Endothelial cell of umbilical vein (primary cell): ENCODE results near the gene IQGAP2. TPM values are rescaled to one million over a fixed set of nuclear protein-coding genes. Genes with fewer than 3 reads are reported as not detected.

Source experiments
- BruUV-seq: library from RNA; stranded (reverse); fragments of 400-500 nt; replicated peaks from 2 replicates; lab custom pipeline; 2021; lab: Mats Ljungman, UMichigan
- CTCF ChIA-PET: fragments of 300-600, 350-600 bp; sonication (Branson Sonifier 250); formaldehyde crosslinking; loops from one replicate; lab custom pipeline; 2021; ENCODE audit warnings: antibody characterized with exemption, inconsistent platforms; lab: Charles Lee
- POLR2A ChIA-PET: fragments of 300-600, 350-600 bp; sonication (Branson Sonifier 250); formaldehyde crosslinking; loops from one replicate; lab custom pipeline; 2021; ENCODE audit warnings: antibody characterized with exemption, inconsistent platforms; lab: Charles Lee
- DNase-seq: peaks from one replicate; pipeline ENCODE4 v3.0.0-alpha.2; 2011; ENCODE audit warnings: low read depth, low spot score
- FAIRE-seq: peaks from 2 replicates; lab custom pipeline; 2011; peaks lifted over from hg19 to GRCh38; lab: Jason Lieb, UNC
- H2AFZ ChIP-seq: 2 replicates; pipeline ENCODE4 v1.6.0; 2012; ENCODE audit warnings: low read depth, low read length, control low read depth, inconsistent platforms
- H3K27ac ChIP-seq: 2 replicates; pipeline ENCODE4 v1.5.1; 2011; ENCODE audit warnings: low read depth, mild to moderate bottlenecking, control low read depth, low read length, moderate library complexity; ENCODE audit not compliant: insufficient read depth
- H3K27me3 ChIP-seq, 2 experiments: 2 replicates each; pipeline versions ENCODE4 v1.6.0 to v1.6.1; 2011; ENCODE audit warnings: low read length in 2 of 2, mixed read lengths in 1 of 2; ENCODE audit not compliant: control insufficient read depth in 2 of 2, insufficient read depth in 2 of 2
- H3K36me3 ChIP-seq, 2 experiments: 2 replicates in 1 of 2; 3 replicates in 1 of 2; pipeline ENCODE4 v1.5.1; 2011; ENCODE audit warnings: low read length in 2 of 2, mild to moderate bottlenecking in 1 of 2, moderate library complexity in 1 of 2; ENCODE audit not compliant: control insufficient read depth in 2 of 2, insufficient read depth in 2 of 2; ENCODE audit errors: extremely low read depth in 1 of 2
- H3K4me1 ChIP-seq: 3 replicates; pipeline ENCODE4 v1.5.1; 2011; ENCODE audit warnings: mild to moderate bottlenecking, low read length; ENCODE audit not compliant: control insufficient read depth, insufficient read depth; ENCODE audit errors: extremely low read depth
- H3K4me2 ChIP-seq: 2 replicates; pipeline ENCODE4 v1.6.1; 2011; ENCODE audit warnings: low read length, control low read depth, mixed read lengths; ENCODE audit not compliant: insufficient read depth
- H3K4me3 ChIP-seq, 3 experiments: fragments of 200-600 bp in 1 of 3; sonication (generic), shearing (Covaris generic) in 1 of 3; replicated peaks in 1 of 3; 2 replicates each; pipeline ENCODE4 v1.5.1; 2011 to 2016; ENCODE audit warnings: control low read depth in 3 of 3, low read length in 3 of 3, mild to moderate bottlenecking in 2 of 3, inconsistent platforms in 1 of 3, low read depth in 1 of 3, moderate library complexity in 1 of 3; ENCODE audit not compliant: insufficient read depth in 1 of 3
- H3K79me2 ChIP-seq: 2 replicates; pipeline ENCODE4 v1.6.0; 2012; ENCODE audit warnings: low read length, inconsistent platforms; ENCODE audit not compliant: control insufficient read depth, insufficient read depth
- H3K9ac ChIP-seq: replicated peaks from 2 replicates; pipeline ENCODE3; 2011; ENCODE audit warnings: low read length, control low read depth; ENCODE audit not compliant: insufficient read depth; ENCODE audit errors: extremely low read depth
- H3K9me1 ChIP-seq: replicated peaks from 3 replicates; pipeline ENCODE4 v1.6.0; 2011; ENCODE audit warnings: mild to moderate bottlenecking, low read length; ENCODE audit not compliant: control insufficient read depth, insufficient read depth; ENCODE audit errors: extremely low read depth
- H3K9me3 ChIP-seq: replicated peaks from 2 replicates; pipeline ENCODE4 v1.5.1; 2012; ENCODE audit warnings: low read length, inconsistent platforms; ENCODE audit not compliant: control insufficient read depth, insufficient read depth
- H4K20me1 ChIP-seq: replicated peaks from 2 replicates; pipeline ENCODE3; 2011; ENCODE audit warnings: mild to moderate bottlenecking, low read length; ENCODE audit not compliant: control insufficient read depth, insufficient read depth; ENCODE audit errors: extremely low read depth
- CTCF ChIP-seq, 2 donors: IDR thresholded peaks; 1 replicate in 1 of 2; 2 replicates in 1 of 2; pipeline ENCODE4 v1.5.1; 2011; ENCODE audit warnings: low read length in 2 of 2, mild to moderate bottlenecking in 2 of 2, moderate library complexity in 2 of 2, control low read depth in 1 of 2, inconsistent platforms in 1 of 2, low read depth in 1 of 2; ENCODE audit not compliant: insufficient read depth in 1 of 2; ENCODE audit errors: extremely low read depth in 1 of 2
- FOS ChIP-seq: IDR thresholded peaks from 2 replicates; pipeline ENCODE4 v1.6.1; 2011; ENCODE audit warnings: mild to moderate bottlenecking, low read length, moderate library complexity, borderline replicate concordance; ENCODE audit not compliant: insufficient read depth
- GATA2 ChIP-seq: IDR thresholded peaks from 2 replicates; pipeline ENCODE4 v1.7.0; 2011; ENCODE audit warnings: low read depth, mild to moderate bottlenecking, moderate library complexity, mixed read lengths, low read length; ENCODE audit not compliant: insufficient read length, insufficient read depth
- JUN ChIP-seq: IDR thresholded peaks from 2 replicates; pipeline ENCODE4 v1.6.1; 2011; ENCODE audit warnings: borderline replicate concordance, low read depth; ENCODE audit not compliant: insufficient read length, insufficient read depth
- MAX ChIP-seq: IDR thresholded peaks from 2 replicates; pipeline ENCODE4 v1.6.1; 2011; ENCODE audit not compliant: insufficient read depth, insufficient read length
- MYC ChIP-seq: IDR thresholded peaks from one replicate; pipeline ENCODE4 v1.6.1; 2011; ENCODE audit warnings: mild to moderate bottlenecking, low read depth, low read length
- POLR2A ChIP-seq: IDR thresholded peaks from 2 replicates; pipeline ENCODE4 v1.6.1; 2012; ENCODE audit warnings: low read depth, mild to moderate bottlenecking, control low read depth, low read length
- POLR2AphosphoS5 ChIP-seq: IDR thresholded peaks from 2 replicates; pipeline ENCODE4 v1.6.1; 2012; ENCODE audit warnings: low read depth, mild to moderate bottlenecking, control low read depth, low read length, moderate library complexity; ENCODE audit not compliant: insufficient read depth
- dilution Hi-C: fragments of 300-500 bp; cut with MboI; formaldehyde crosslinking; loops from one replicate; pipeline ENCODE4 v1.15.0; 2019; ENCODE audit warnings: low sequenced_read_pairs; ENCODE audit not compliant: extremely low pct_ligation_motif_present
- intact Hi-C: fragments of 100-400 bp; cut with micrococcal nuclease; formaldehyde crosslinking; loops from one replicate; pipeline ENCODE4 v1.10.0; 2022
- polyA plus RNA-seq, 4 experiments: library from polyadenylated mRNA; depleted of rRNA in 3 of 4; stranded (reverse) in 3 of 4; unstranded in 1 of 4; fragments of >200 nt; gene quantifications; 2 replicates each; pipeline versions ENCODE4 v1.2.1 to v1.2.3, GENCODE V29; 2011 to 2012; ENCODE audit warnings: missing spikeins in 1 of 4
- total RNA-seq: library from RNA; stranded (reverse); gene quantifications from 2 replicates; pipeline ENCODE4 v1.2.3, GENCODE V29; 2021

Gene IQGAP2
- total and polyA plus RNA-seq, 2 donors (not counting 3 experiments of a cell fraction or from before 2014, with no cell fraction given) = 4.5 to 4.7 TPM

GRCh38 chr5:76458486-76458830, 55.4 kb downstream of the IQGAP2 start:
- Histone ChIP-seq H3K36me3 (no peaks in the 10 kb centered on the region), H4K20me1 (no peaks in the 10 kb centered on the region), H3K4me3 (no peak overlapping the region), H3K4me2 (no peak overlapping the region), H3K4me1 (no peaks in the 10 kb centered on the region), H3K27me3 (no peaks in the 10 kb centered on the region), H2AFZ (no peak overlapping the region), H3K79me2 (no peaks in the 10 kb centered on the region), H3K9me1 (no peaks in the 10 kb centered on the region), H3K27ac (no peak overlapping the region), H3K9ac (no peak overlapping the region), H3K9me3 (no peaks in the 10 kb centered on the region)
- ChIA-PET POLR2A (no interaction called here), CTCF (interaction anchor here (1.0 kb wide), 1 partner anchor 9 kb away, joined by 3 read pairs; no protein-coding TSS in a partner anchor)
- no peak for DNase-seq
- TF ChIP-seq GATA2 (no peak), MYC (no peak), POLR2A (no peak), JUN (no peak), FOS (no peak), CTCF (IDR thresholded peaks at IDR 0.05; ENCODE audit: extremely low read depth in 1 of 2, insufficient read depth in 1 of 2, low read depth in 1 of 2, low read length in 2 of 2) (no peak), MAX (no peak)
- BruUV-seq = no TSS peak
- intact Hi-C loops (no loop called here), dilution Hi-C loops (no loop called here)
- FAIRE-seq = no peak

- Histone ChIP-seq H3K9me1 (no peaks in the 10 kb centered on the region), H2AFZ (no peak overlapping the region), H3K36me3 (no peaks in the 10 kb centered on the region), H3K4me2 (no peak overlapping the region), H3K27ac (no peak overlapping the region), H3K79me2 (no peaks in the 10 kb centered on the region), H3K27me3 (no peaks in the 10 kb centered on the region), H3K9ac (no peak overlapping the region), H3K4me1 (no peaks in the 10 kb centered on the region), H4K20me1 (no peaks in the 10 kb centered on the region), H3K9me3 (no peaks in the 10 kb centered on the region), H3K4me3 (no peak overlapping the region)
- DNase-seq (no peak), FAIRE-seq (no peak)
- no TSS peak for BruUV-seq
- intact Hi-C loops (no loop called here), dilution Hi-C loops (no loop called here)
- no peak for TF ChIP-seq POLR2AphosphoS5
- no peak for TF ChIP-seq GATA2
- POLR2A ChIA-PET = no interaction called here
- CTCF ChIA-PET = no interaction called here
Observed at GRCh38 chr5:76460104-76460503, 57.0 kb downstream of the IQGAP2 start.
